Astrocyte (in vitro differentiated cells and primary cell): ENCODE measurements around the gene CELF2. TPM values are rescaled to one million over a fixed set of nuclear protein-coding genes. Genes with fewer than 3 reads are reported as not detected.

ENCODE experiments used
- DNase-seq: peaks from one replicate; pipeline ENCODE4 v3.0.0-alpha.2; 2010; ENCODE audit warnings: low read depth
- FAIRE-seq: peaks from 2 replicates; lab custom pipeline; 2011; peaks lifted over from hg19 to GRCh38; lab: Jason Lieb, UNC
- H2AFZ ChIP-seq: 2 replicates; pipeline ENCODE4 v1.6.0; 2012; ENCODE audit warnings: low read depth, low read length, inconsistent platforms
- H3K27ac ChIP-seq: 2 replicates; pipeline ENCODE4 v1.5.1; 2011; ENCODE audit warnings: low read depth, low read length, inconsistent platforms
- H3K27me3 ChIP-seq: 2 replicates; pipeline ENCODE4 v1.6.0; 2011; ENCODE audit warnings: low read length, inconsistent platforms; ENCODE audit not compliant: insufficient read depth
- H3K36me3 ChIP-seq: 2 replicates; pipeline ENCODE4 v1.5.1; 2011; ENCODE audit warnings: low read length, inconsistent platforms; ENCODE audit not compliant: insufficient read depth
- H3K4me1 ChIP-seq: 2 replicates; pipeline ENCODE4 v1.5.1; 2011; ENCODE audit warnings: low read length, inconsistent platforms; ENCODE audit not compliant: insufficient read depth
- H3K4me2 ChIP-seq: 2 replicates; pipeline ENCODE4 v1.6.0; 2012; ENCODE audit warnings: low read length, inconsistent platforms
- H3K4me3 ChIP-seq: 2 replicates; pipeline ENCODE4 v1.5.1; 2011; ENCODE audit warnings: low read depth, mild to moderate bottlenecking, low read length, inconsistent platforms; ENCODE audit not compliant: insufficient read depth
- H3K79me2 ChIP-seq: 2 replicates; pipeline ENCODE4 v1.6.0; 2012; ENCODE audit warnings: mild to moderate bottlenecking, low read length, inconsistent platforms; ENCODE audit not compliant: insufficient read depth
- H3K9ac ChIP-seq: 2 replicates; pipeline ENCODE4 v1.6.0; 2012; ENCODE audit warnings: mild to moderate bottlenecking, low read length, inconsistent platforms
- H3K9me3 ChIP-seq: 2 replicates; pipeline ENCODE4 v1.5.1; 2012; ENCODE audit warnings: low read depth, mild to moderate bottlenecking, low read length, inconsistent platforms; ENCODE audit not compliant: insufficient read depth
- H4K20me1 ChIP-seq: 2 replicates; pipeline ENCODE4 v1.6.0; 2012; ENCODE audit warnings: low read length, inconsistent platforms; ENCODE audit not compliant: insufficient read depth
- H3K27ac Mint-ChIP-seq: one replicate; pipeline ENCODE4 v1.8.0; 2021; ENCODE audit warnings: mild to moderate bottlenecking, mixed read lengths; ENCODE audit not compliant: unreplicated experiment
- H3K27me3 Mint-ChIP-seq: one replicate; pipeline ENCODE4 v1.8.0; 2021; ENCODE audit warnings: low read depth, mixed read lengths; ENCODE audit not compliant: unreplicated experiment
- H3K36me3 Mint-ChIP-seq: one replicate; pipeline ENCODE4 v1.8.0; 2021; ENCODE audit warnings: low read depth, mixed read lengths; ENCODE audit not compliant: unreplicated experiment
- H3K4me1 Mint-ChIP-seq: one replicate; pipeline ENCODE4 v1.8.0; 2021; ENCODE audit warnings: low read depth, mixed read lengths; ENCODE audit not compliant: unreplicated experiment
- H3K4me3 Mint-ChIP-seq: one replicate; pipeline ENCODE4 v1.8.0; 2021; ENCODE audit warnings: mild to moderate bottlenecking, moderate library complexity, mixed read lengths; ENCODE audit not compliant: unreplicated experiment
- H3K9me3 Mint-ChIP-seq: one replicate; pipeline ENCODE4 v1.8.0; 2021; ENCODE audit warnings: mild to moderate bottlenecking, mixed read lengths; ENCODE audit not compliant: unreplicated experiment
- CTCF ChIP-seq: IDR thresholded peaks from 2 replicates; pipeline ENCODE4 v1.5.1; 2011; ENCODE audit warnings: low read depth, mild to moderate bottlenecking, inconsistent platforms, low read length, moderate library complexity; ENCODE audit not compliant: insufficient read depth
- EZH2 ChIP-seq: IDR thresholded peaks from 2 replicates; pipeline ENCODE4 v1.6.1; 2012; ENCODE audit warnings: mild to moderate bottlenecking, low read length, inconsistent platforms; ENCODE audit not compliant: insufficient read depth
- total RNA-seq: library from RNA; stranded (reverse); gene quantifications from 2 replicates; pipeline ENCODE4 v1.2.1, GENCODE V29; 2021

CELF2 gene
- total RNA-seq, 1 donor from 2014 or later = 76.1 TPM

- no peaks in the 10 kb centered on the region for H3K27me3 ChIP-seq
- H3K27ac Mint-ChIP-seq = no peak overlapping the region
- peaks cover 6% of the 10 kb centered on the region for H3K9me3 Mint-ChIP-seq
- H2AFZ ChIP-seq = no peak overlapping the region
- H3K4me1 Mint-ChIP-seq = peaks cover 27% of the 10 kb centered on the region
- H3K36me3 Mint-ChIP-seq = peaks cover 8% of the 10 kb centered on the region
- H3K9ac ChIP-seq = no peak overlapping the region
- DNase-seq (no peak), FAIRE-seq (no peak)
- H3K9me3 ChIP-seq = no peaks in the 10 kb centered on the region
- H3K36me3 ChIP-seq = no peaks in the 10 kb centered on the region
- no peaks in the 10 kb centered on the region for H3K79me2 ChIP-seq
- H3K4me1 ChIP-seq = no peaks in the 10 kb centered on the region
- no peaks in the 10 kb centered on the region for H4K20me1 ChIP-seq
- no peak overlapping the region for H3K4me3 ChIP-seq
- no peak overlapping the region for H3K27ac ChIP-seq
- no peak overlapping the region for H3K4me3 Mint-ChIP-seq
- H3K27me3 Mint-ChIP-seq = no peaks in the 10 kb centered on the region
- H3K4me2 ChIP-seq = no peak overlapping the region
- TF ChIP-seq CTCF = no peak
- TF ChIP-seq EZH2 = no peak
Observed at GRCh38 chr10:11158080-11158479, 140.4 kb downstream of the CELF2 start.

- Histone ChIP-seq H4K20me1 (no peaks in the 10 kb centered on the region), H3K4me1 (peaks cover 8% of the 10 kb centered on the region), H3K79me2 (no peaks in the 10 kb centered on the region), H3K27ac (no peak overlapping the region), H2AFZ (no peak overlapping the region), H3K4me3 (no peak overlapping the region), H3K4me2 (no peak overlapping the region), H3K27me3 (no peaks in the 10 kb centered on the region), H3K36me3 (no peaks in the 10 kb centered on the region), H3K9me3 (no peaks in the 10 kb centered on the region), H3K9ac (no peak overlapping the region)
- no peak overlapping the region for H3K4me3 Mint-ChIP-seq
- TF ChIP-seq CTCF = no peak
- no peak for TF ChIP-seq EZH2
- peaks cover 35% of the 10 kb centered on the region for H3K4me1 Mint-ChIP-seq
- H3K27me3 Mint-ChIP-seq = no peaks in the 10 kb centered on the region
- DNase-seq (no peak), FAIRE-seq (no peak)
- H3K36me3 Mint-ChIP-seq = peaks cover 8% of the 10 kb centered on the region
- H3K27ac Mint-ChIP-seq = no peak overlapping the region
- H3K9me3 Mint-ChIP-seq = peaks cover 6% of the 10 kb centered on the region
Observed at GRCh38 chr10:11159543-11160215, 142.0 kb downstream of the CELF2 start.

GRCh38 chr10:11161096-11161495 lies 143.4 kb downstream of the CELF2 start:
- Histone ChIP-seq H4K20me1 (no peaks in the 10 kb centered on the region), H3K9ac (no peak overlapping the region), H3K4me3 (no peak overlapping the region), H3K9me3 (no peaks in the 10 kb centered on the region), H2AFZ (no peak overlapping the region), H3K4me2 (no peak overlapping the region), H3K36me3 (no peaks in the 10 kb centered on the region), H3K4me1 (peaks cover 13% of the 10 kb centered on the region), H3K79me2 (no peaks in the 10 kb centered on the region), H3K27ac (no peak overlapping the region), H3K27me3 (peaks cover 1% of the 10 kb centered on the region)
- Mint-ChIP-seq H3K27me3 (no peaks in the 10 kb centered on the region), H3K36me3 (peaks cover 8% of the 10 kb centered on the region), H3K4me3 (no peak overlapping the region), H3K9me3 (peaks cover 6% of the 10 kb centered on the region), H3K27ac (no peak overlapping the region), H3K4me1 (peaks cover 28% of the 10 kb centered on the region)
- no peak for FAIRE-seq
- TF ChIP-seq EZH2 = no peak
- no peak for TF ChIP-seq CTCF
- no peak for DNase-seq
